HG03439 (cell line): ENCODE measurements around the gene OTOG.

Experiments
- ATAC-seq: cut with Tn5 transposase; IDR thresholded peaks from one replicate; pipeline ENCODE4 v1.9.1; 2021; ENCODE audit warnings: mild to moderate bottlenecking, moderate library complexity; ENCODE audit not compliant: unreplicated experiment

The OTOG gene

DNA sequence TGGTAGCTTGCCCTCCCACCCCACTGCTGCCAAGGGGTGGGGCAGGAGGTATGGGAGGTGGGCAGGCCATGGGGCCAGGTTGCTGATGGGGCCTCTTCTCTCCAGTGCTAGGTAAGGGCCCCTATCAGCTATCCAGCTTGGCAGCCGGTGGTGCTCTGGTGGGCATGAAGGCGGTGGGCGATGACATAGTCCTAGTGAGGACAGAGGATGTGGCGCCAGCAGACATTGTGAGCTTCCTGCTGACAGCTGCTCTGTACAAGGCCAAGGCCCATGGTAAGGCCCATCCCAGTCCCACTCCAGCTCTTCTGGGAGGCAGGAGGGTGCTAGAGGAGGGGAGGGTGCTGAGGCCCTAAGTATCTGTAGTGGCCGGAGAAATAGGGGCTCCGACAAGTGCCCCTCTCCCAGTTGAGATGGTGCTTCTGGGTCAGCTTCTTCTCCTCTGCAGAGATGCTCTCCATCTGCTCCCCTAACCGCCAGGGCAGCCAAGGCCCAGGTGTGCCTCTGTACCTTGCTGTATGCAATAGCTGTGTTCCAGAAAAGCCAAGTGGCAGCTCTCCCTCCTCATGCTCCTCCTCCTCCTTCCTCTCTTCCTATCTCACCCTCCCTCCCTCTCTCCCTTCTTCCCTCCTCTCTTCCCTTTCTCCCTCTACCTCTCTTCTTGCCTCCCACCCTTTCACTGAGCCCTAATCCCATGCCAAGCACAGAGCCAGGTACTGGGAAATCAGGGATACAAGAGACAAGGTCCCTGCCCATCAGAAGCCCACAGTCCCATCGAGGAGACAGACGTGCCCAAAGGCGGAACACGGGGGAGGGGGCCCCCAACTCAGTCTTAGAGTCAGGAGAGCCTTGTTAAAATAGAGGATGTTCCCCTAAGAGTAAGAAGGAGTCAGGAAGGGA is 55.3 kb downstream of the OTOG start:
- ATAC-seq, result no peak

DNA sequence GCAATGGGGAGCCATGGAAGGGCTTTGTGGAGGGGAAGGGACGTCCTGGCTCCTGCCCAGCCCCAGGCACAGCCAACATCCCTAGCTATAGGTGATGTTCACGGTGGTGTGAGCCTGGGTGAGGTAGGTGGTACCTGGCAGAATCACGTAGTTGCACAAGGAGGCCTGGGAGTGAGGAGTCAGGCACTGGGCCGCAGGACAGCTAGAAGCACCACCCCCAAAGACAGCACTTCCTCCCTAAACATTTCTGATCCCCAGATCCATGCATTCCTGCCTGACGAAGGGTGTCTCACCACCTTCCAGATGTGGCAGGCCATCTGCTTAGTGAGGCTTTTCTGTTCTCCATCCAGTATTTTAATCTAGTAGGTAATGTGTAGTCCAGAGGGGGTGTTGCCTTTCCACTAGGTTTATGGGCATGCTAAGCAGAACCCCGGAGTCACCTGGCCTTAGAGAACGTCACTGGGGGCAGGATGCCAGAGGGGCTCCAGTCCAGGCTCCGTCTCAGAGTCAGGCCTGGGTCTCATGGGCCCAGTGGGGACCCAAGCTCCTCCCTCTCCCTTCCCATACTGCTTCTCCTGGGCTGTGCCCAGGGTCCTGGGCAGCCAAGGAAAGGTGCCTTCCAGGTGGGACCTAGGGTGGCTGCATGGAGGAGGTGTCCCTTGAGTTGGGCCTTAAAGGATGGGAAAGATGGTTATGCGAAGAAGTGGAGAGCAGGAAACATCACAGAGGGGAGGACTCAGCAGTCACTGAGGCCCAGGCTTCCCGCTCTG is 56.2 kb downstream of the OTOG start:
- ATAC-seq, result no peak

DNA sequence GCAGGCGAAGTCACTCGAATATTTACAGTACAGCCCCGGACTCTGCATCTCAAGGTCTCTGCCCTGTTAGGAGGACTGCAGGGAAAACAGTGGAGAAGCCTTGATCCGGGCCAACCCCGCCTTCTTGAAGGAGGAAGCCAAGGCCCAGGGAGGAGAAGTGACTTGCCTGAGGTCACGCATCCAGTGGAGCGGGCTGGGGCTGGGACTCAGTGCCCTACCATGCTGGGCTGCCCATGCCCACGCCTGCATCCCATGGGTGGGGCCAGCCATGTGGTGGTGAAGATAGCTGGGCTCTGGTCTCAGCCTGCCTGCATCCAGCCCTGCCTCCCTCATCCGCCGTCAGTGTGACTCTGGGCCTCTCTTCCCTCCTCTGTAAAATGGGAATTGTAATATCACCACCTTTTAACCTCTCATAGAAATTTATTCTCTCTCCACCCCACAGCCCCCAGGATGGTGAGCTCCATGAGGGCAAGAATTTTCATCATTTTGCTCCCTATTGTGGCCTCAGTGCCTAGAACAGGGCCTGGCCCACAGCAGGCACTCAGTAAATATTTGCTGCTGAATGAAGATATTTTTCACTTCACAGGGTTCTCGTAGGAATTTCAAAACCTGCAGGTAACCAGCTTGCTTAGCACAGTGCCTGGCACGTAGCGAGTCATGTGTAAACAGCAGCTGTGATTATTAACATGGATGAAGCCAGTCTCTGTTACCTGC is 57.3 kb downstream of the OTOG start:
- ATAC-seq, result no peak

DNA sequence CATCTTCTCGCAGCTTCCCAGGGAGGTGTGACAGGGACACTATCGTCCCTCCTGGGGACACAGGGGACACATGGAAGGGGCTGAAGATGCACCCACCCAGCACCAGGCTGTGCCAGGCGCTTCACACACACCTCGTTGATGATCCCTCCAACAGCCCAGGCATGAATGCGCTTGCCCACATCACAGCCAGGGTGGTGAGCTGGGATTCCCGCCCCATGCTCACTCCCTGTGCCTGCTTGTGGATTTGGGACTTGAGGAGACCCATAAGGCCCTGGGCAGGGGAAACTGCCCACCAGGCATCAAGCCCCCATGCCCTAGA is 57.8 kb downstream of the OTOG start:
- no peak for ATAC-seq

DNA sequence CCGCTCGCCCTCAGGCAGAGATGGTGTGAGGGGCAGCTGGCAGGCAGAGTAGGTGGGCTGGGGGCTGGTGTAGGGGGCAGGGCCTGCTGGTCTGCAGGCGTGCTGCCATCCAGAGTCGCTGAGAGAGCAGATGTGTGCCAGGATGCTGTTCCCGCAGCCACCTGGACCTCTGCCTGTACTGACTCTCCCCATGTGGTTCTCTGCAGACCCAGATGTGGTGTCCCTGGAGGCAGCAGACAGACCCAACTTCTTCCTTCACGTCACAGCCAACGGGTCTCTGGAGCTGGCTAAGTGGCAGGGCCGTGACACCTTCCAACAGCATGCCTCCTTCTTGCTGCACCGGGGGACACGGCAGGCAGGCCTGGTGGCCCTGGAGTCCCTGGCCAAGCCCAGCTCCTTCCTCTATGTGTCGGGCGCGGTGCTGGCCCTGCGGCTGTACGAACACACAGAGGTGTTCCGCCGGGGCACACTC is 58.6 kb downstream of the OTOG start:
- no peak for ATAC-seq

DNA sequence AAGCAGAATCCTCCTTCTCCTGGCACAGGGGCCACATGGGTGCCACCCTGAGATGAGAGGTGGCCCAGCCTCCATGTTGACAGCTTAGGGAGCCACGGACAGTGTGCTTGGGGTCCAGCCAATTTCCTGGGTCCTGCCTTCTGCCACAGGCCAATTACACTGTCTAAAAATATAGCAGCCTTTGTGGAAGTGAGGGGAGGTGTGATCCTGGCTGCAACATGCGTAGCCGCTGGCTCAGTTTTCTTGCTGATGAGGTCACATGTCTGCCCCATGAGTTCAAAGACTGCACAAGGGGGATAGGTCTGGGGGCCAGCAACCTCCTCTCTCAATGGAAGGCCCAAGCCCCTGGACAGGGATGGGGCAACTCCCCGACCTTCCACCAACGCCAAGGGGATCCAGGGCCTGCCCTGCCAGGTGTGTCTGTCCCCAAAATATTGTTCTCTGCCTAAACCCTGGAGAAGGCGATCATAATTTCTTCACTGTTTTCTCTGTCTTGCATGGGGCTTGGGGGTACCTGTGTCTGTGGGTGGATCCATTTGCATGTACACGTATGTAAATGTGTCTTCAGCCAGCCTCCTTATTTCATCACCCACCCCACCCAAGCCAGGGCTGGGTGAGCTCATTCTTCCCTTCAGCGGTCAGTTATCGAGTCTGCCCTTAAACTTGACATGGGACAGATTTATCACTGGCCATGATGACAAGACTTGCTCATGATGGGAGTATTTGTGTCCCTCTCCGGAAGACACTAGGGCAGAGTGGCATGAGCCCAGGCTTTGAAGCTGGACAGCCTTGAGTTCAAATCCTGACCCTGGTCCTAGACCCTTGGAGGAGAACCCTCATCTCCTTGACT is 59.4 kb downstream of the OTOG start:
- no peak for ATAC-seq

DNA sequence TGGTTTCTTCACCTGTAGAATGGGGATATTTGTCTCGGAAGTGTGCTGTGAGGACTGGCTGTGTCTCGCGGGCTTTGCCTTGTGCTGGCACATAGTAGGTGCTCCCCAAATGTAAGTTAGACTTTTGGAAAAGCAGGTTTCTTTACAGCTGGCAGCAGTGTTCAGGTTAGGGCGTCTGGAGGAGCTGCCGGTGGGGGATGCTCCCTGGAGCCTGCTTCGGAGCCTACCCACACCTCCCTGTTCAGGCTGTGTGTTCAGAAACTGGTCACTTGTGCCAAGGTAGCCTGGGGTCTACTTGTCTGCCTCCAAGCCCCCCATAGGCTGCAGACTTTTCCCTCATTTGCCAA is 60.0 kb downstream of the OTOG start:
- ATAC-seq, result no peak

DNA sequence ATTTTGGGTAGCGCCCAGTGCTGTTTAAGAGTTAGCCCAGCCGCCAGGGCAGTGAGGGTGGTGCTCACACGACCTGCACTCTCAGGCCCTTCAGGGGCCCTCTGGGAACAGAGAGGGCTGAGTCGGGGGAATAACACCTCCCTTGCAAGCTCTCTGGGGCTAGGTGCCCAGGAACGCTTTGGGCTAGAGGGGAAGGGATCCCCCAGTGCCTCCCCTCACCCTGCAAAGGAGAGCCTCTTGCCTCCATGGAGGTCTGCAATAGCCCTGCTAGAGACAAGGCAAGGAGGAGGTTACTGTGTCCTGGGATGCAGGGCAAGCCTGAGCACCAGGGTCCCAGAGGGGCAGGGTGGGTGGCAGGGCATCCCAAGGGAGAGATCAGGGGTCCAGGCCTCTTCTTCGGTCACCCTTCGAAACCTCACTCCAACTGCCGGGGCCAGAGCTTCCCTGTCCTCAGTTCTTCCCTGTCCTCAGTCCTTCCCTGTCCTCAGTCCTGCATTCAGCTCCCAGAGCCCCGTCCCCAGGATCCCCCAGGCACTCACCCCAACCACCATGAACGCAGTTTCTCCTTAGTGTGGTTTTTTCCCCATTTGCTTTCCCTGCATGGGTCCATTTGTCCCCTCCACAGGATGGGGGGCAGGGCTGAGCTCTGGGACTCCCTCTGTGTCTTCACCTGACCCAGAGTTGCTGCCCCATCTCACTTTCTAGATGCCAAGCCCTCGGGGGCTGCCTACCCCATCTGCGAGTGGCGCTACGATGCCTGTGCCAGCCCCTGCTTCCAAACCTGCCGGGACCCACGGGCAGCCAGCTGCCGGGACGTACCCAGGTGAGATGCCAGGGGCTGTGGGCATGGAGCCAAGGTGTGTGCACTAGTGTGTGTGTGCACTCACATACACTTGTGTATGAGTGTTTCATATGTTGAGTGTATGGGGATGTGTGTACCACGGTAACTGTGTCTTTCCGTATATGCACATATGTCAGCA is 60.8 kb downstream of the OTOG start:
- no peak for ATAC-seq

DNA sequence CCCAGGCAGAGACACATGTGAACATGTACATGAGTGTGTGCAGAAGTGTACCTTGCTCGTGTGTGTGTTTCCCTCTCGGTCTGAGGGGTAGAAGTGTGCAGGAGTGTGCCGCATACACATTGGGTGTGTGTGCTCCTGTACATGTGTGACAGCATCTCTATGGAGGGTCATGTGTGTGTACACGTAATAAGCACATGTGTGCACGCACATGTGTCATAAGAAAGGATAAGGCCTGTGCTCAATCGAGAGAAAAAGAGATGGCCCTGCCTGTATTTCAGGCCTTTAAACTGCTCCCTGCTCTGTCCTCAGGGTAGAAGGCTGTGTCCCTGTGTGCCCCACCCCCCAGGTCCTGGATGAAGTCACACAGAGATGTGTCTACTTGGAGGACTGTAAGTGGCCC is 61.8 kb downstream of the OTOG start:
- ATAC-seq, result no peak

DNA sequence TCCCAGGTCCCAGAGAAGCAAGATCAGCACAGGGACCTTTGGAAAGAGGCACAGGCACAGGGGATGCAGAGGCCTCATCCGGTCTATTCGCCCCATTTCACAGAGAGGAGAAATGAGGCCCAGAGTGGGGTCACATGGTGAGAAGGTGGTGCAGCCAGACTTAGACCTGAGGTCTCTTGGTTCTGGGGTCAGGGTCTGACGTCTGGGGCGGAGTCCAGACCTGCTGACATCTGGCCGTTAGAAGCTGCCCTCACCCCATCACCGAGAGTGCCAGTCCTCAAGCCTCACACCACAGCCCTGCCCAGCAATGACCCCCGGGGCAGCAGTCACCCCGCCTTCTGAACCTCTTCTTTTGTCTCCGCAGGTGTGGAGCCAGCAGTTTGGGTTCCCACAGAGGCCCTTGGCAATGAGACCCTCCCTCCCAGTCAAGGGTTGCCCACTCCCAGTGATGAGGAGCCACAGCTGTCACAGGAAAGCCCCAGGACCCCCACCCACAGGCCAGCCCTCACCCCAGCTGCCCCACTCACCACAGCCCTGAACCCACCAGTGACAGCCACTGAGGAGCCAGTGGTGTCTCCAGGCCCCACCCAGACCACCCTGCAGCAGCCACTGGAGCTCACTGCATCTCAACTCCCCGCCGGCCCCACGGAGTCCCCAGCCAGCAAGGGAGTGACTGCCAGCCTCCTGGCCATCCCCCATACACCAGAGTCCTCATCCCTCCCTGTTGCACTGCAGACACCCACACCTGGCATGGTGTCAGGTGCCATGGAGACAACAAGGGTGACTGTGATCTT is 62.4 kb downstream of the OTOG start:
- ATAC-seq, result no peak

DNA sequence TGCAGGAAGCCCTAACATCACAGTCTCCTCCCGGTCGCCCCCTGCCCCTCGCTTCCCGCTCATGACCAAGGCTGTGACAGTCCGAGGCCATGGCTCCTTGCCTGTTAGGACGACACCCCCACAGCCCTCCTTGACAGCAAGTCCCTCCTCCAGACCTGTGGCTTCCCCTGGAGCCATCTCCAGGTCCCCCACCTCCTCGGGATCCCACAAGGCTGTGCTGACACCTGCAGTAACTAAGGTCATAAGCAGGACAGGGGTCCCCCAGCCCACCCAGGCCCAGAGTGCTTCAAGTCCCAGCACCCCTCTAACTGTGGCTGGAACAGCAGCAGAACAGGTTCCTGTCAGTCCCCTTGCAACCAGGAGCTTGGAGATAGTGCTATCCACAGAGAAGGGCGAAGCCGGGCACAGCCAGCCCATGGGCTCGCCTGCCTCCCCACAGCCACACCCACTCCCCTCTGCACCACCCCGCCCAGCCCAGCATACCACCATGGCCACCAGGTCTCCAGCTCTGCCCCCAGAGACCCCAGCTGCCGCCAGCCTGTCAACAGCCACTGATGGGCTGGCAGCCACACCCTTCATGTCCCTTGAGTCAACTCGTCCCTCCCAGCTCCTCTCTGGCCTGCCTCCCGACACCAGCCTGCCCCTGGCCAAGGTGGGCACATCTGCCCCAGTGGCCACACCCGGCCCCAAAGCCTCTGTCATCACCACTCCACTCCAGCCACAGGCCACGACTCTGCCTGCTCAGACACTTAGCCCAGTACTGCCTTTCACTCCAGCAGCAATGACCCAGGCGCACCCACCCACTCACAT is 63.2 kb downstream of the OTOG start:
- ATAC-seq, result no peak

DNA sequence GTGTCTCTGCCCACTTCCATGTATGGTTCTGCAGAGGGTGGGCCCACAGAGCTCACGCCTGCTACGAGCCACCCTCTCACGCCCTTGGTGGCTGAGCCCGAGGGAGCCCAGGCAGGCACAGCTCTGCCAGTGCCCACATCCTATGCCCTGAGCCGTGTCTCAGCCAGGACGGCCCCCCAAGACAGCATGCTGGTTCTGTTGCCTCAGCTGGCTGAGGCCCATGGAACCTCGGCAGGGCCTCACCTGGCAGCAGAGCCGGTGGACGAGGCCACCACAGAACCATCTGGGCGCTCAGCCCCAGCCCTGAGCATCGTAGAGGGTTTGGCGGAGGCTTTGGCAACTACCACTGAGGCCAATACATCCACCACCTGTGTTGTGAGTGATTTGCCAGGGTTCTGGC is 64.0 kb downstream of the OTOG start:
- ATAC-seq, result no peak

DNA sequence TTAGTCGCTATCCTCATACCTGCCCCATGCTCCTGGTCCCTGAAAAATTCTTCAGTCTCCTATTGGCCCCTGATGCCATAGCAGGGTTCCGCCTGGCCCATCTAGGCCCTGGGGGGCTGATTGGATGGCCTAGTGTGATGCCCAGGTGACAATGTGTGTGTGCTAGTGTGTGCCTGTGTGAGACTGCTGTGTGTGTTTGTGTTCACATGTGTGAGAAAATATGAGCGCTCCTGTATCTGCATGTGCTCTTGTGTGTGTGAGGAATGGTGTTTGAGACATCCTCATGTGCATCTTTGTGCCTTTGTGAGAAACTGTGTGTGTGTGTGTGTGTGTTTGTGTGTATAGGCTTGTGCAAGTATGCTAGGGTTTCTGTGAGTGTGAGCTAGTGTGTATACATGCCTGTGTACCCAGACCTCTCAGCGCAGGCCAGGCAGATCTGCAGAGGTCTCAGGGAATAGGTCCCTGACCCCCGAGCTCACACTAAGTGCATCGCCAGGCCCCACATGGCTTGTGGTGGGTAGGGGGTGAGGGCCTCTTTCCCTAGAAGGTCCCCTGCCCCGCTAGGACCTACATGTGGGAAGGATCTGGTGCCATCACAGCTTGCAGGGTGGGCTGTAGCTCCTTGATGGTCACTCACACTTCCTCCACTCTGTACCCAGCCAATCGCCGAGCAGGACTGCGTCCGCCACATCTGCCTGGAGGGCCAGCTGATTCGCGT is 64.6 kb downstream of the OTOG start:
- no peak for ATAC-seq

DNA sequence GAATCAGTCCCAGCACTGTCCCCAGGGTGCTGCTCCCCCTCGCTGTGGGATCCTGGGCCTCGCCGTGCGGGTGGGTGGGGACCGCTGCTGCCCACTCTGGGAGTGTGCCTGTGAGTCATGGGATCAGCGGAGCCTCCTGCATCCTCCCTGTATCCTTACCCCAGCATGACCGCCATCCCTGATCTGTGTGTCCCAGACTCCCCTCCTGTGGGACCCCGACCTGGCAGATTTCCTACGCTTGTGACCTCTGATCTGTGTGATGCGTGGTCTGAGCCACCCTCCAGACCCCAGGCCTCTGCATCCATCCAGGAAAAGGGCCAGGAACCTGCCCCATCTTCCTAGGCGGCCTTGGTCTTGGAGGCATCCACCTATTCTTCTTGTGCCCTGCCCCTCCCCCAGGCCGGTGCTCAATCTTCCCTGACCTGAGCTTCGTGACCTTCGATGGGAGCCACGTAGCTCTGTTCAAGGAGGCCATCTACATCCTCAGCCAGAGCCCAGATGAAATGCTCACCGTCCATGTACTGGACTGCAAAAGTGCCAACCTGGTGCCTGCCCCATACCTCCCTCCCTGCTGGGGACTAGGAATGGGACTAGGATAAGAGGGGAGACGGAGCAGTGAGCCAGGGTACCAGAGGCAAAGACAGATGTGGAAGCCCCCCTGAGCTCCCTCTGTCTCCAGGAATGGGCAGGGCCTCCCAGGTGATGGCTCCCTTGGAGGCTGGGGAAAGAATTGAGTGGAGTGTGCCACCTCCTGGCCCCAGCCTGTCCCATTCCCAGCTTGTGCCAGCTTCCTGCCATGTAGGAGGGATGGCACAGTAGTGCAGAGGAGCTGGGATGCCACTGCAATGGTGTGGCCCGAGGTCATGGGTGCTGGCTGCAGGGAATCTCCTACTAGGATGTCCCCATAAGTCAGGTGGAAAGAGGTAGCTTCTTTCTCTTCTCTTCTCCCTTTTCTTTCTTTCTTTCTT is 65.4 kb downstream of the OTOG start:
- no peak for ATAC-seq

DNA sequence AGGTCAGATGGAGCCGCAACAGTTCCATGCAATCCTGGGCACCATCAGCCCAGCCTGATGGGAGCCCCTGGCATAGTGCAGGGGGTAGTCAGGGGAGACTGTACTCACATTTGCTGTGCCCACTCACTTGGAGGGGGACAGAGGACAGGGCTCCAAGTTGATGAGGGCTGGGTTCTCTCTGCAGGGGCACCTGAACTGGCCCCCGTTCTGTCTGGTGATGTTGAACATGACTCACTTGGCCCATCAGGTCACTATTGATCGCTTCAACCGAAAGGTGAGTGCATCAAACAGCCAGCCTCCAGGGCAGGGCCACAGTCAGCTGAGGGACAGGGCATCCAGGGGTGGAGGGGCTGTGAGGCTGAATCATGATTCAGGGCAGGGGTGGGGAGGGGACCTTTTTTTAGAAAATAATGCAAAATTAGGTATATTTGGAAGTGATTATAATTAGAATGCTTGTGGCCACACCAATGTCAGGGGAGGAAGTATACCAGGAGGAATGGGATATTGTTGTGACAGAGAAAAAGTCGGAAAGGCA is 66.4 kb downstream of the OTOG start:
- ATAC-seq, result no peak

DNA sequence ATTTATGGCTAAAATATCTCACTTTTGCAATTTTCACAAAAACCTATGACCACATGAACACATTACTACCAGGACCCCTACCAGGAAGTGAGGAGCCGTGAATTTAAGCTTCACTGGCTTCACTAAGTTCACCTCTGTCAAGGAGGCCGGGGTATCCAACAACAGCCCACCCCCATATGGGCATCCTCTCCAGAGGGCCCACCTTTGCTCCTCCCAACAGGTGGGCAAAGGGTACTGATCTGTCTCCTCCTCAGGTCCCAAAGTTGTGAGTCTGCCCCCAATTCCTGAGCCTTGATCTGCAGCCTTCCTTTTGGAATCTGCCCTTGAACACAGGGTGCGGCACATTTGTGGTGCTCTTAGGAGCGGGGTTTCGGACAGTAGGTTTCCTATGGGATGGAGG is 66.9 kb downstream of the OTOG start:
- no peak for ATAC-seq
